RWPE2 (cell line): ENCODE results near the gene OMD.

ENCODE experiments used
- ATAC-seq: fragments of 200-7000 bp; cut with Tn5 transposase; 3 replicates; pipeline ENCODE4 v1.9.1; 2021; ENCODE audit warnings: low read depth
- DNase-seq: peaks from one replicate; pipeline ENCODE4 v3.0.0-alpha.2; 2020; ENCODE audit warnings: low spot score
- H3K27ac ChIP-seq: fragments of 450-650 bp; 2 replicates; pipeline ENCODE4 v1.5.1; 2017; ENCODE audit warnings: mild to moderate bottlenecking; ENCODE audit not compliant: poor library complexity, severe bottlenecking
- H3K27me3 ChIP-seq: fragments of 250-450 bp; sonication (Bioruptor Pico); 2 replicates; pipeline ENCODE4 v1.5.1; 2021; ENCODE audit warnings: mild to moderate bottlenecking, moderate library complexity; ENCODE audit not compliant: insufficient read depth, poor library complexity, severe bottlenecking
- H3K36me3 ChIP-seq: fragments of 250-450 bp; sonication (Bioruptor Pico); 2 replicates; pipeline ENCODE4 v1.5.1; 2020; ENCODE audit warnings: low read depth, mild to moderate bottlenecking, moderate library complexity
- H3K4me1 ChIP-seq: fragments of 250-450 bp; sonication (Bioruptor Pico); 2 replicates; pipeline ENCODE4 v1.5.1; 2021; ENCODE audit warnings: mild to moderate bottlenecking, moderate library complexity; ENCODE audit not compliant: insufficient read depth, poor library complexity, severe bottlenecking
- H3K4me3 ChIP-seq: fragments of 250-450 bp; sonication (Bioruptor Pico); 2 replicates; pipeline ENCODE4 v1.5.1; 2021; ENCODE audit warnings: mild to moderate bottlenecking, moderate library complexity; ENCODE audit not compliant: severe bottlenecking
- H3K9me3 ChIP-seq: fragments of 250-450 bp; sonication (Bioruptor Pico); 2 replicates; pipeline ENCODE4 v1.5.1; 2021; ENCODE audit warnings: mild to moderate bottlenecking, moderate library complexity; ENCODE audit not compliant: severe bottlenecking
- TF ChIP-seq, protein P1 (sequence below): fragments of 450-650 bp; IDR thresholded peaks from one replicate; pipeline ENCODE4 v1.5.1; 2017; ENCODE audit warnings: mild to moderate bottlenecking, moderate library complexity; ENCODE audit not compliant: poor library complexity, severe bottlenecking

The OMD gene

GRCh38 chr9:92424340-92424739 is at the start of gene OMD:
OMD (minus strand) TSS chr9:92424471; CDS start chr9:92417558, 6,913 bp downstream.
- H3K27ac ChIP-seq, result no peak within 1 kb of the TSS
- no peaks in the 10 kb centered on the region for H3K9me3 ChIP-seq
- H3K27me3 ChIP-seq, result no peaks in the 10 kb centered on the region
- no peak within 1 kb of the TSS for H3K4me3 ChIP-seq
- TF ChIP-seq, protein P1, sequence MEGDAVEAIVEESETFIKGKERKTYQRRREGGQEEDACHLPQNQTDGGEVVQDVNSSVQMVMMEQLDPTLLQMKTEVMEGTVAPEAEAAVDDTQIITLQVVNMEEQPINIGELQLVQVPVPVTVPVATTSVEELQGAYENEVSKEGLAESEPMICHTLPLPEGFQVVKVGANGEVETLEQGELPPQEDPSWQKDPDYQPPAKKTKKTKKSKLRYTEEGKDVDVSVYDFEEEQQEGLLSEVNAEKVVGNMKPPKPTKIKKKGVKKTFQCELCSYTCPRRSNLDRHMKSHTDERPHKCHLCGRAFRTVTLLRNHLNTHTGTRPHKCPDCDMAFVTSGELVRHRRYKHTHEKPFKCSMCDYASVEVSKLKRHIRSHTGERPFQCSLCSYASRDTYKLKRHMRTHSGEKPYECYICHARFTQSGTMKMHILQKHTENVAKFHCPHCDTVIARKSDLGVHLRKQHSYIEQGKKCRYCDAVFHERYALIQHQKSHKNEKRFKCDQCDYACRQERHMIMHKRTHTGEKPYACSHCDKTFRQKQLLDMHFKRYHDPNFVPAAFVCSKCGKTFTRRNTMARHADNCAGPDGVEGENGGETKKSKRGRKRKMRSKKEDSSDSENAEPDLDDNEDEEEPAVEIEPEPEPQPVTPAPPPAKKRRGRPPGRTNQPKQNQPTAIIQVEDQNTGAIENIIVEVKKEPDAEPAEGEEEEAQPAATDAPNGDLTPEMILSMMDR, result no peak
- ATAC-seq (no peak), DNase-seq (no peak)
- no peaks in the 10 kb centered on the region for H3K4me1 ChIP-seq
- H3K36me3 ChIP-seq, result no peaks in the 10 kb centered on the region

GRCh38 chr9:92468206-92468605 is 43.9 kb upstream of the OMD start:
- Histone ChIP-seq H3K4me3 (no peak overlapping the region), H3K27ac (no peak overlapping the region), H3K36me3 (no peaks in the 10 kb centered on the region), H3K27me3 (no peaks in the 10 kb centered on the region), H3K4me1 (peaks cover 5% of the 10 kb centered on the region), H3K9me3 (no peaks in the 10 kb centered on the region)
- no peak for DNase-seq
- peak; percentile 41; the same call in 1 of the 3 replicates for ATAC-seq
- TF ChIP-seq, protein P1, result no peak

DNA sequence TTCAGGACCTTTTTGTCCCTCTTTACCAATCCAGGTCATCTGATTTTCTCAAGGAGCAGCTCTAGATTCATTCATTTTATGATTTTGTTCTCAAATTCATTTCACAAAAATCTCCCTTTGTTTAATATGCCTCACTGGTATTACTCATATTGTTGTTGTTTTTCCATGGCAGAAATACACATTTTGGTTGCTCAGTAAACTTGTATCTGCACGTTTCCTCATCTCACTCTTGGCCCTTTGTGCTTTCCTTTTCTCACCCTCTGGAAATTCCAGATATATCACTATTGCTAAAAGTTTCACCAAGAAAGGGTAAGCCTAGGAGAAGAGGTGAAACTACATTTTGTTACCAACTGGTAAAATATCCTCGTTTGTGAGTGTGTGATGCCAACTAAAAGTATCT is 43.2 kb upstream of the OMD start:
- Histone ChIP-seq H3K27ac (no peak overlapping the region), H3K4me1 (peaks cover 5% of the 10 kb centered on the region), H3K9me3 (no peaks in the 10 kb centered on the region), H3K27me3 (no peaks in the 10 kb centered on the region), H3K36me3 (no peaks in the 10 kb centered on the region), H3K4me3 (no peak overlapping the region)
- DNase-seq, result no peak
- TF ChIP-seq, protein P1, result no peak
- no peak for ATAC-seq

DNA sequence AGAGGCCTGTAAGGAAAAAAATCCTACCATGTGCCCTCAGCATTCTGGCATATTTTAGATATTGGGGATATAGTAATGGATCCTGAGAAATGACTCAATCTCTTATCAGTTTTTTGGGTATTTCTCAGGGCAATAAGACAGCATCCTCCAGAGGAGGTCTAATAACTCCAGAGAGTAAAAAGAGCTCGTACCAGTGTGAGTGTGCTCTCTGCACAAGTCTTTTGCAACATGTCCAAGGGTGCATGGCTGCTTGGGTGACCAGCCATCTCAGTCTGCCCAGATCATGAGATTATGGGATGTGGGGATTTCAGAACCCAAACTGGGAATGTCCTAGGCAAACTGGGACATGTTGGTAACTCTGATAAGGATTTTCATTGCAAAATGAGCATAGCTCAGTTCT is 42.8 kb upstream of the OMD start:
- TF ChIP-seq, protein P1, result no peak
- Histone ChIP-seq H3K27me3 (no peaks in the 10 kb centered on the region), H3K9me3 (no peaks in the 10 kb centered on the region), H3K4me3 (no peak overlapping the region), H3K36me3 (no peaks in the 10 kb centered on the region), H3K27ac (no peak overlapping the region), H3K4me1 (peaks cover 5% of the 10 kb centered on the region)
- DNase-seq (no peak), ATAC-seq (no peak)

DNA sequence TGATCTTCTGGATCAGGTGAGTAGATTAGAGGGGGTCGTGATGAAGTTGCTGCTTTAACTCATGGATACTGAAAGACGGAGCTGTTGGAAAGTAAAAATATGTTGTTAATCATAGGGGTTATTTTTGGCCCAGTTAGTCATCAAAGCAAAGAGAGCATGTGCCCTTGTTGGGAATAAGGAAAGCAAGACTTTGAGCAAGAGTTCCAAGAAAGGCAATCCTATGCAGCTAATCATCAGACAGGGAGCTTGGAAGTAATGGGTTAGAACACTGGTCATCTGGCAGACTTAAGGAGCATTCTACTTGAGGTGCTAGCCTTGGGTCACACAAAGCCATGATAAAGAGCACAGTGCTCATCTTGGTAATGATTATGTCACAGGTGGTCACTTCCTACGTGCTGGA is 39.7 kb upstream of the OMD start:
- no peaks in the 10 kb centered on the region for H3K9me3 ChIP-seq
- TF ChIP-seq, protein P1, result no peak
- H3K4me1 ChIP-seq, result peaks cover 5% of the 10 kb centered on the region
- H3K4me3 ChIP-seq, result no peak overlapping the region
- no peaks in the 10 kb centered on the region for H3K36me3 ChIP-seq
- H3K27me3 ChIP-seq, result no peaks in the 10 kb centered on the region
- peak; percentile 84 for ATAC-seq
- H3K27ac ChIP-seq, result no peak overlapping the region
- no peak for DNase-seq
